Esophagus squamous epithelium (tissue), 5 donors: ENCODE measurements around the gene ZNF277. TPM values are rescaled to one million over a fixed set of nuclear protein-coding genes. Genes with fewer than 3 reads are reported as not detected.

Experiments used
- DNase-seq: peaks from one replicate; lab custom pipeline; 2025; lab: John Stamatoyannopoulos, UW
- H3K27ac ChIP-seq, 4 donors: fragments of 200-600 bp; sonication (generic); one replicate each; pipeline ENCODE4 v1.5.1; 2016 to 2019; ENCODE audit warnings: mild to moderate bottlenecking in 1 of 4
- H3K27me3 ChIP-seq, 4 donors: fragments of 200-600 bp; sonication (generic); 1 replicate in 3 of 4; 2 replicates in 1 of 4; pipeline versions ENCODE4 v1.5.1 to v1.6.0; 2017 to 2021; ENCODE audit warnings: antibody characterized with exemption in 1 of 4
- H3K36me3 ChIP-seq, 3 donors: fragments of 200-600 bp; sonication (generic); one replicate each; pipeline ENCODE4 v1.5.1; 2016 to 2019
- H3K4me1 ChIP-seq, 3 donors: fragments of 200-600 bp; sonication (generic); one replicate each; pipeline ENCODE4 v1.5.1; 2017 to 2019
- H3K4me3 ChIP-seq, 4 donors: fragments of 200-600 bp; sonication (generic); 1 replicate in 3 of 4; 2 replicates in 1 of 4; pipeline ENCODE4 v1.5.1; 2016 to 2019; ENCODE audit warnings: mild to moderate bottlenecking in 2 of 4, moderate library complexity in 1 of 4
- H3K9me3 ChIP-seq, 3 donors: fragments of 200-600 bp; sonication (generic); one replicate each; pipeline ENCODE4 v1.5.1; 2016 to 2019
- POLR2A ChIP-seq, 4 donors: fragments of 450-650 bp; IDR thresholded peaks; one replicate each; pipeline ENCODE4 v1.6.1; 2017; ENCODE audit warnings: antibody characterized with exemption in 4 of 4, mild to moderate bottlenecking in 4 of 4, moderate library complexity in 3 of 4
- WGBS, 2 donors: methylation state at CpG; one replicate each; pipeline ENCODE4 v1.1.5; 2018; 5-methylcytosine and 5-hydroxymethylcytosine counted together
- intact Hi-C: fragments of 100-400 bp; cut with DNase I; formaldehyde crosslinking; loops from one replicate; pipeline ENCODE4 v1.15.0; 2022
- total RNA-seq, 4 donors: library from RNA; depleted of rRNA; stranded (reverse); fragments of >200 nt; gene quantifications; one replicate each; pipeline ENCODE4 v1.1.0, GENCODE V29; 2016
- TF ChIP-seq, protein P1 (sequence below), 6 experiments: fragments of 450-650 bp in 4 of 6; fragments of 200-600 bp in 2 of 6; sonication (generic) in 2 of 6; IDR thresholded peaks; one replicate each; pipeline ENCODE4 v1.5.1; 2016 to 2019; ENCODE audit warnings: antibody characterized with exemption in 6 of 6, mild to moderate bottlenecking in 4 of 6, moderate library complexity in 4 of 6
- donor health status: DM: yes; HTN: yes; CAD: no.

Gene ZNF277
- total RNA-seq, 4 donors from 2014 or later, result 7.3 to 32.0 (median 19.6) TPM

DNA sequence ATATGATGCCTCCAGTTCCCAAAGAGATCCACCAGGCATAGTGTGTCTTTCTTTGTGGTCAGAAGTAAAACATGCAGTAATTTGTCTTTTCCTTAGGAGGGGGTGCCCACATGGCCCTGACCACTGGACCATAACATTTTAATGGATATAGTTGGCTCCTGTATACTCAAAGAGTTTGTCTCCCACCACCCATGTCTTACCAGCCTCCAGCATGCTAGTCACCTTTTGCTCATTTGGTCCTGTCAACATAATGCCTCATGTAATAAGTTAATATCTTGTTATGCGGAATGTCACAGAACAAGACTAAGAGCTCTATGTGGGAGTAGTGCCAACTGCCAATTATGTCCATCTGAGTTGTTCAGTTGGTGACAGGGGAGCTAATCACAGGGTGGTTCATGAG lies 160.4 kb downstream of the ZNF277 start:
- no peak overlapping the region for H3K4me3 ChIP-seq
- no peaks in the 10 kb centered on the region for H3K27me3 ChIP-seq
- intact Hi-C loops, result no loop called here
- no peaks in the 10 kb centered on the region for H3K4me1 ChIP-seq
- no peak overlapping the region for H3K27ac ChIP-seq
- H3K36me3 ChIP-seq, result no peaks in the 10 kb centered on the region
- DNase-seq, result no peak
- no peak for TF ChIP-seq POLR2A (IDR thresholded peaks at IDR 0.05)
- TF ChIP-seq, protein P1, sequence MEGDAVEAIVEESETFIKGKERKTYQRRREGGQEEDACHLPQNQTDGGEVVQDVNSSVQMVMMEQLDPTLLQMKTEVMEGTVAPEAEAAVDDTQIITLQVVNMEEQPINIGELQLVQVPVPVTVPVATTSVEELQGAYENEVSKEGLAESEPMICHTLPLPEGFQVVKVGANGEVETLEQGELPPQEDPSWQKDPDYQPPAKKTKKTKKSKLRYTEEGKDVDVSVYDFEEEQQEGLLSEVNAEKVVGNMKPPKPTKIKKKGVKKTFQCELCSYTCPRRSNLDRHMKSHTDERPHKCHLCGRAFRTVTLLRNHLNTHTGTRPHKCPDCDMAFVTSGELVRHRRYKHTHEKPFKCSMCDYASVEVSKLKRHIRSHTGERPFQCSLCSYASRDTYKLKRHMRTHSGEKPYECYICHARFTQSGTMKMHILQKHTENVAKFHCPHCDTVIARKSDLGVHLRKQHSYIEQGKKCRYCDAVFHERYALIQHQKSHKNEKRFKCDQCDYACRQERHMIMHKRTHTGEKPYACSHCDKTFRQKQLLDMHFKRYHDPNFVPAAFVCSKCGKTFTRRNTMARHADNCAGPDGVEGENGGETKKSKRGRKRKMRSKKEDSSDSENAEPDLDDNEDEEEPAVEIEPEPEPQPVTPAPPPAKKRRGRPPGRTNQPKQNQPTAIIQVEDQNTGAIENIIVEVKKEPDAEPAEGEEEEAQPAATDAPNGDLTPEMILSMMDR (IDR thresholded peaks at IDR 0.05), result no peak
- 80 to 92% methylated on average over 1 of the region's 1 CpG for WGBS, 2 donors
- no peaks in the 10 kb centered on the region for H3K9me3 ChIP-seq

DNA sequence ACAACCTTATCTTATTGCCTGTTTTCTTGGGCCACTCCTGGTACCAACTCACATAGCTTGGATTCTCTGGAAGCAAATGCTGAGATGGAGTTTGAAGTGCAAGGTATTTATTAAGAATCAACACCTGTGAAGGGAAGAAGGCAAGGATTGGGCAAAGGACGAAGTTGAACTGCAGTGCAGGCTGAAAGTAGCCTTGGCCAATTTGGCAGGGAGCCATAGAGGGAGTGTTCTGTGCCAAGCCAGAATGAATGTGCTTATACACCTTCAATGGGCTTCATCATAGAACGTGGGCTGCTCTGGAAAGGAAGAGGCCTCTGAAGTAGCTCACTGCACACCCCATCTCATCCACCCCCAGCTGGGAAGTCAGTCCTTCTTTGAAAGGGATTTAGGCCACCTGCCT lies 163.9 kb downstream of the ZNF277 start:
- H3K4me1 ChIP-seq, result no peaks in the 10 kb centered on the region
- no peak for TF ChIP-seq POLR2A (IDR thresholded peaks at IDR 0.05)
- TF ChIP-seq, protein P1 (IDR thresholded peaks at IDR 0.05), result no peak
- DNase-seq, result no peak
- H3K36me3 ChIP-seq, result no peaks in the 10 kb centered on the region
- H3K9me3 ChIP-seq, result no peaks in the 10 kb centered on the region
- WGBS, 2 donors, result 22 to 39% methylated on average over 2 of the region's 2 CpGs
- H3K27ac ChIP-seq, result no peak overlapping the region
- no peak overlapping the region for H3K4me3 ChIP-seq
- intact Hi-C loops, result no loop called here
- no peaks in the 10 kb centered on the region for H3K27me3 ChIP-seq

DNA sequence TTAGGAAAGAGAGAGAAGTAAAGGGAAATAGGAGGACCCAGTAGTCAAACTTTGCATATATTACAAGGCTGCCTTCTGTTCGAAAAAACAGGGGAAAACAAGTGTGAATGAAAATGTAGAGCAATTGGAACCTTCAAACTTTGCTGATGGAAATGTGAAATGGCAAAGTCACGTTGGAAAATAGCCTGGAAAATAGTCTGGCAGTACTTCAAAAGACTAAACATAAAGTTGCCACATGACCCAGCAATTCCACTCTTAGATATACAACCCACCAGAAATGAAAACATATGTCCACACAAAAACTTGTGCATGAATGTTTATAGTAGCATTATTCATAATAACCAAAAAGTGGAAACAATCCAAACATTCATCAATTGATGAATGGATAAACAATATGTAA lies 165.2 kb downstream of the ZNF277 start:
- intact Hi-C loops, result no loop called here
- TF ChIP-seq, protein P1 (IDR thresholded peaks at IDR 0.05), result no peak
- 23 to 27% methylated on average over 2 of the region's 2 CpGs for WGBS, 2 donors
- Histone ChIP-seq H3K27ac (no peak overlapping the region), H3K36me3 (no peaks in the 10 kb centered on the region), H3K9me3 (no peaks in the 10 kb centered on the region), H3K27me3 (no peaks in the 10 kb centered on the region), H3K4me1 (no peaks in the 10 kb centered on the region), H3K4me3 (no peak overlapping the region)
- DNase-seq, result no peak

DNA sequence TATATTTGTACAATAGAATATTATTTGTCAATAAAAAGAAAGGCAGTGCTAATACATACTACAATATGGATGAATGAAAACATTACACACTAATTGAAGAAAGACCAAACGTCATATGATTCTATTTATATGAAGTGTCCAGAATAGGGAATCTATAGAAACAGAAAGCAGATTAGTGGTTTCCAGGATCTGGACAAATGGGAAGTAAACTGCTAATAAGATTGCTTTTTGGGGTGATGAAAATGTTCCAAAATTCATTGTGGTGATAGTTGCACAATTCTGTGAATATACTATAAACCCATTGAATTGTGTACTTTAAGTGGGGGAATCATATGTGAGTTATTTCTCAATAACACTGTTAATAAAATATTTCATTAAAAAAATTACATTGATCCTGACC lies 165.6 kb downstream of the ZNF277 start:
- no peaks in the 10 kb centered on the region for H3K36me3 ChIP-seq
- H3K27ac ChIP-seq, result no peak overlapping the region
- no peak for DNase-seq
- intact Hi-C loops, result no loop called here
- WGBS, 2 donors, result 32 to 44% methylated on average over 1 of the region's 1 CpG
- no peaks in the 10 kb centered on the region for H3K9me3 ChIP-seq
- TF ChIP-seq POLR2A (IDR thresholded peaks at IDR 0.05), result no peak
- TF ChIP-seq, protein P1 (IDR thresholded peaks at IDR 0.05), result no peak
- H3K27me3 ChIP-seq, result no peaks in the 10 kb centered on the region
- no peaks in the 10 kb centered on the region for H3K4me1 ChIP-seq
- no peak overlapping the region for H3K4me3 ChIP-seq

DNA sequence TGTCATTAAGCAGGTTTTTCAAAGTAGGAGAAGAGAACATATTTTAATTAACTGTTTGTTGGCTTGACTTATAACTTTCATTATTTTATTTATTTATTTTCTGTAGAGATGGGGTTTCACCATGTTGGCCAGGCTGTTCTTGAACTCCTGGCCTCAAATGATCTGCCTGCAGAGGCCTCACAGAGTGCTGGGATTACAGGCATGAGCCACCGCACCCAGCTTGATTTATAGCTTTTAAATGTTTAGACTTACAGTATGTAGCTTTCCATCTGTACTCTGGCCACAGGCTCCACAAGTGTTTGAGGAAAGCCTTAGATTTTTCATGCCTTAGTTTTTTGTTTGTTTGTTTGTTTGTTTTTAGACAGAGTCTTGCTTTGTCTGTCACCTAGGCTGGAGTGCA lies 171.1 kb downstream of the ZNF277 start:
- no peak for TF ChIP-seq POLR2A (IDR thresholded peaks at IDR 0.05)
- TF ChIP-seq, protein P1 (IDR thresholded peaks at IDR 0.05), result no peak
- Histone ChIP-seq H3K9me3 (no peaks in the 10 kb centered on the region), H3K36me3 (no peaks in the 10 kb centered on the region), H3K27ac (no peak overlapping the region), H3K4me1 (no peaks in the 10 kb centered on the region), H3K4me3 (no peak overlapping the region), H3K27me3 (no peaks in the 10 kb centered on the region)
- 78% methylated on average over 1 of the region's 1 CpG for WGBS, 2 donors
- intact Hi-C loops, result no loop called here
- no peak for DNase-seq
